Thyroid gland (tissue), 4 donors: ENCODE results near the gene STPG1.

ENCODE experiments used
- POLR2A ChIP-seq, 2 donors: fragments of 450-650 bp; IDR thresholded peaks; one replicate each; pipeline ENCODE4 v1.6.1; 2017; ENCODE audit warnings: antibody characterized with exemption in 2 of 2, mild to moderate bottlenecking in 2 of 2, moderate library complexity in 1 of 2
- TF ChIP-seq, protein P1 (sequence below), 6 experiments: fragments of 200-600 bp in 3 of 6; fragments of 450-650 bp in 3 of 6; sonication (generic) in 3 of 6; IDR thresholded peaks; one replicate each; pipeline ENCODE4 v1.5.1; 2016 to 2019; ENCODE audit warnings: antibody characterized with exemption in 6 of 6, mild to moderate bottlenecking in 2 of 6, inconsistent platforms in 1 of 6, moderate library complexity in 1 of 6

DNA sequence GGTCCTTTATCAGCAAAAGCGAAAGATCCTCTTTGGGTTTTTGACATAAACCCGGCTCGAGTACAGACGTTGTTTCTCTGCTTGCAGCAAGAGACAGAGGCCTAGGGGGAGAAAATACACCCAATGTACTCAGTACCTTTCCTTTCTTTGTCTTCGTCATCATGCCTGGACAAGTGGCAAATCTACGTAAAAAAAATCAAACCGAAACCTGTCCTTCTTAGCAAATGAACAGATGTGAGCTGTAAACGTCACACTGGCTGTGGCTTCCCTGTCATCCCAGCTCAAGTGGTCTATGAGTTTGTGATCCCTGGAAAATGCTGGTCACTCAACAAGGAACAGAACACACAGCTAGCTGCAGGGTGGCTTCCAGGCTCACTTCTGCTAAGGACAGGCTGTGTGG lies 39.9 kb downstream of the STPG1 start:
- TF ChIP-seq POLR2A (IDR thresholded peaks at IDR 0.05), result no peak
- TF ChIP-seq, protein P1, sequence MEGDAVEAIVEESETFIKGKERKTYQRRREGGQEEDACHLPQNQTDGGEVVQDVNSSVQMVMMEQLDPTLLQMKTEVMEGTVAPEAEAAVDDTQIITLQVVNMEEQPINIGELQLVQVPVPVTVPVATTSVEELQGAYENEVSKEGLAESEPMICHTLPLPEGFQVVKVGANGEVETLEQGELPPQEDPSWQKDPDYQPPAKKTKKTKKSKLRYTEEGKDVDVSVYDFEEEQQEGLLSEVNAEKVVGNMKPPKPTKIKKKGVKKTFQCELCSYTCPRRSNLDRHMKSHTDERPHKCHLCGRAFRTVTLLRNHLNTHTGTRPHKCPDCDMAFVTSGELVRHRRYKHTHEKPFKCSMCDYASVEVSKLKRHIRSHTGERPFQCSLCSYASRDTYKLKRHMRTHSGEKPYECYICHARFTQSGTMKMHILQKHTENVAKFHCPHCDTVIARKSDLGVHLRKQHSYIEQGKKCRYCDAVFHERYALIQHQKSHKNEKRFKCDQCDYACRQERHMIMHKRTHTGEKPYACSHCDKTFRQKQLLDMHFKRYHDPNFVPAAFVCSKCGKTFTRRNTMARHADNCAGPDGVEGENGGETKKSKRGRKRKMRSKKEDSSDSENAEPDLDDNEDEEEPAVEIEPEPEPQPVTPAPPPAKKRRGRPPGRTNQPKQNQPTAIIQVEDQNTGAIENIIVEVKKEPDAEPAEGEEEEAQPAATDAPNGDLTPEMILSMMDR (IDR thresholded peaks at IDR 0.05), result no peak
